ENCODE measurements around the gene MCRIP2. TPM values are rescaled to one million over a fixed set of nuclear protein-coding genes. Genes with fewer than 3 reads are reported as not detected.
A peak's percentile ranks its signal among the peaks of the same experiment; 100 is the strongest.

Gene MCRIP2
- total and polyA plus RNA-seq, 9 of the 15 experiments (the other 6 are each of a cell fraction or from before 2014, with no cell fraction given): 0.80 to 120 (median 35.2) TPM

DNA sequence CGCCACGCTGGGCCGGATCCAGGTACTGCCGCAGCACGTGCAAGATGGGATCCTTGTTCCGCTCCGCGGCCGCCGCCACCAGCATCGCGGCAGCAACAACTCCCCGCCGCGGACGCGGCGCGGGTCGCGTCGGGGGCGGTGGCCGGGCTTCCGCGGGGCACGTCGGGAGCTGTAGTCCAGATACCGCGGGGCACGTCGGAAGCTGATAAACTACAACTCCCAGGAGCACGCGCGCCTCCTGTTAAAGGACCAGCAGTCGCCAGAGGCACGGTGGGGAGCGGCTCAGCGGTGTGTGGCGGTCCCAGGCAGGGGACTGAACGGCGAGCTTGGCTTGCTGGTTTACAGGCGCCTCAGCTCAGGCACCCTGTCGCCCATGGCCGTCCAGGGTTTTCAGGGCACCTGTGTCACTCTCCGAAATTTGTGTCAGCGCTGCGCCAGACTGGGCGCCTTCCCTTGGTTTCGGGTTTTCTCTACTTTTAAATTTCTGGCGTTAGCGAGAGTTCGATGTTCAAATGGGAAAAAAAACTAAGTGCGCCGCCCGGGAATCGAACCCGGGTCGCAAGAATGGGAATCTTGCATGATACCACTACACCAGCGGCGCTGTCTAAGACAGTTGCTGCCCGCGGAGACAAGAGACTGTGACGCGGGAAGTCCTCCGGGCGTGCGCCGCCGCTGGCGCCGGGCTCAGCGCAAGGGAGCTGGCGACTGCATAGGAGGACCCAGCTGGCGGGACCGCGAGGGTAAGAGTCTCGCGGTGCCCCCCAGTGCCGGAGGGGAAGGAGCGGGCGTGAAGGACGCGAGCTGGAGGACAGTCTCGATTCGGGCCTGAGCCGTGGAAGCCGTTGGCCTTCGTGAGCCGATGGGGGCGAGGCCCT is 5.2 kb upstream of the MCRIP2 start, which contains the start of gene METTL26 (continued):
- TF ChIP-seq FOXJ2 (tag; IDR thresholded peaks at IDR 0.05): peak; percentile 67; the same call in 1 of the 2 replicates

DNA sequence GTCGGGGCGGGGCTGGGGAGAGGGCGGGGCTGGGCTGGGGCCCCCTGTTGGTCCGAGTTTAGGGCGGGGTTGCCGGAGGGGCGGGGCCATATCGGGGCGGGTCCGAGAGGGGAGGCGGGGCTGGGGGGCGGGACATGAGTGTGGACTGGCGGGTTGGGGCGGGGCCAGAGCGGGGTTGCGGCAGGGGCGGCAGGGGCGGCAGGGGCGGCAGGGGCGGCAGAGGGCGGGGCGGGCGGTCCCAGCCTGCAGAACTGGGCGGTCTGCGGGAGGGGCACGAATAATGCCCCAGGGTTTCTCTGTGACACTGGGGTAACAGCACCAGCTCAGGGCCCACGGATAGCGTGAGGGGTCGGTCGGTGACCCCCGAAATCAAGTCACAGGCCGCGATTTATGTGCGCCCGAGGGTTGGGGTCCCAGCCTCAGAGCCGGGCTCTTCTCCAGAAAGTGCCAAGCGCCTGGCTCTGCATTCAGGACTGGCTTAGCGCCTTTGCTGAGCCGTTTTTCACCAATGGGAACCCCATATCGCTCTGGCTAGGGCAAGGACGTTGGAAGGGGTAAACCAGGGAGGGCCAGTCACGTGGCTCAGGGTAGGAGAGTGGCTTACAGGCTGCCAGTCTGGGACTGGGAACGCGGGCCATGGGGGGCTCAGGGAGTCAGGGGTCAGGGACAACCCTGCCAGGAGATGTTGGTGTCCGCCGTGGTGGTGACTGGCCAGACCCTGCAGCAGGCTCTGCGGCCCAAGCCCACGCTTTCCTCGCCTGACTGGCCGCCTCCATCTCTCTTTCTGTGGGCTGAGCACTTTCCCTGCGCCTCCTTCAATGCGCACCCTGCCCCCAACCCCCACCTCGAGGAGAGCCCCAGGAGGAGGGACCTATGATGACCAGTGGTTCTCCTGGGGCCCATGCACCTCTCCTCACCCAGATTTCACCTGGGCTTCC is 4.3 kb upstream of the MCRIP2 start:
- Histone ChIP-seq H3K4me3 (peak overlapping the region; percentile 87), H3K9me3 (replicated peaks; ENCODE audit: control insufficient read depth, insufficient read depth, low read depth, low read length) (no peaks in the 10 kb centered on the region), H3K9ac (ENCODE audit: insufficient read depth in 1 of 2, low read depth in 2 of 2, low read length in 2 of 2) (peak overlapping the region; percentile 87 to 99), H3K4me1 (replicated peaks in 1 of 2; ENCODE audit: control insufficient read depth in 2 of 2, insufficient read depth in 2 of 2, low read length in 2 of 2) (peaks cover 14 to 87% of the 10 kb centered on the region in 2 experiments; a peak in 4 of 5 replicates), H3K27ac (ENCODE audit: extremely low read depth, low read depth, low read length) (peak overlapping the region; percentile 93), H3K4me2 (ENCODE audit: insufficient read depth, low read length) (peak overlapping the region; percentile 92), H3K9me1 (ENCODE audit: control insufficient read depth, insufficient read depth, low read length) (no peaks in the 10 kb centered on the region), H3K27me3 (ENCODE audit: control insufficient read depth in 2 of 2, insufficient read depth in 2 of 2, low read length in 2 of 2) (no peaks in the 10 kb centered on the region), H4K20me1 (replicated peaks; ENCODE audit: control insufficient read depth, insufficient read depth, low read length) (no peaks in the 10 kb centered on the region), H3K36me3 (ENCODE audit: control insufficient read depth, insufficient read depth, low read length) (peaks cover 25% of the 10 kb centered on the region; the same call in 1 of the 3 replicates), H3K79me2 (ENCODE audit: control insufficient read depth, insufficient read depth, low read length) (peaks cover 38% of the 10 kb centered on the region), H2AFZ (ENCODE audit: low read depth, low read length) (peak overlapping the region; percentile 97)
- FAIRE-seq (peak; percentile 80), ATAC-seq (peak; percentile 58; the same call in 2 of the 3 replicates), DNase-seq (ENCODE audit: extremely low read depth in 1 of 4, low spot score in 3 of 4) (peak; percentile 89 to 100 (median 97))
- intact Hi-C loops (cut with micrococcal nuclease): loop anchor here (2.0 to 5.0 kb wide), 2 partner anchors 15 to 40 kb away; partner anchors contain the start of gene RHBDL1
- in situ Hi-C loops (cut with MboI): no loop called here
- WGBS (ENCODE audit: insufficient coverage, low coverage, missing lambda C conversion rate): 15% methylated on average over 28 of the region's 53 CpGs
- no TSS peak for BruUV-seq (replicated peaks)
- ChIA-PET POLR2A (interaction anchor here (0.7 to 2.2 kb wide), 5 partner anchors 13 to 634 kb away, joined by 3 to 8 read pairs (median 5); no protein-coding TSS in a partner anchor), CTCF (ENCODE audit: low intra/inter-chr PET ratio) (no interaction called here)
- TF ChIP-seq, protein P1, sequence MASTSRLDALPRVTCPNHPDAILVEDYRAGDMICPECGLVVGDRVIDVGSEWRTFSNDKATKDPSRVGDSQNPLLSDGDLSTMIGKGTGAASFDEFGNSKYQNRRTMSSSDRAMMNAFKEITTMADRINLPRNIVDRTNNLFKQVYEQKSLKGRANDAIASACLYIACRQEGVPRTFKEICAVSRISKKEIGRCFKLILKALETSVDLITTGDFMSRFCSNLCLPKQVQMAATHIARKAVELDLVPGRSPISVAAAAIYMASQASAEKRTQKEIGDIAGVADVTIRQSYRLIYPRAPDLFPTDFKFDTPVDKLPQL (IDR thresholded peaks at IDR 0.05; ENCODE audit: extremely low read depth, insufficient read length): no peak
- TF ChIP-seq, protein P2, sequence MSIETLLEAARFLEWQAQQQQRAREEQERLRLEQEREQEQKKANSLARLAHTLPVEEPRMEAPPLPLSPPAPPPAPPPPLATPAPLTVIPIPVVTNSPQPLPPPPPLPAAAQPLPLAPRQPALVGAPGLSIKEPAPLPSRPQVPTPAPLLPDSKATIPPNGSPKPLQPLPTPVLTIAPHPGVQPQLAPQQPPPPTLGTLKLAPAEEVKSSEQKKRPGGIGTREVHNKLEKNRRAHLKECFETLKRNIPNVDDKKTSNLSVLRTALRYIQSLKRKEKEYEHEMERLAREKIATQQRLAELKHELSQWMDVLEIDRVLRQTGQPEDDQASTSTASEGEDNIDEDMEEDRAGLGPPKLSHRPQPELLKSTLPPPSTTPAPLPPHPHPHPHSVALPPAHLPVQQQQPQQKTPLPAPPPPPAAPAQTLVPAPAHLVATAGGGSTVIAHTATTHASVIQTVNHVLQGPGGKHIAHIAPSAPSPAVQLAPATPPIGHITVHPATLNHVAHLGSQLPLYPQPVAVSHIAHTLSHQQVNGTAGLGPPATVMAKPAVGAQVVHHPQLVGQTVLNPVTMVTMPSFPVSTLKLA (conservative IDR thresholded peaks at IDR 0.05): peak in 1 of 2 experiments; percentile 28; a peak in 1 of 4 replicates
- 0 out of 2 replicates have a peak, but pooled peaks have one; percentile 1 for TF ChIP-seq CBX1 (IDR thresholded peaks at IDR 0.05; ENCODE audit: low read depth)
- TF ChIP-seq, protein P3, sequence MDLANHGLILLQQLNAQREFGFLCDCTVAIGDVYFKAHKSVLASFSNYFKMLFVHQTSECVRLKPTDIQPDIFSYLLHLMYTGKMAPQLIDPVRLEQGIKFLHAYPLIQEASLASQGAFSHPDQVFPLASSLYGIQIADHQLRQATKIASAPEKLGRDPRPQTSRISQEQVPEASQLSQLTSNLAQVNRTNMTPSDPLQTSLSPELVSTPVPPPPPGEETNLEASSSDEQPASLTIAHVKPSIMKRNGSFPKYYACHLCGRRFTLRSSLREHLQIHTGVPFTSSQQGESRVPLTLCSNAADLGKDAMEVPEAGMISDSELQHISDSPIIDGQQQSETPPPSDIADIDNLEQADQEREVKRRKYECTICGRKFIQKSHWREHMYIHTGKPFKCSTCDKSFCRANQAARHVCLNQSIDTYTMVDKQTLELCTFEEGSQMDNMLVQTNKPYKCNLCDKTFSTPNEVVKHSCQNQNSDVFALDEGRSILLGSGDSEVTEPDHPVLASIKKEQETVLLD (IDR thresholded peaks at IDR 0.05): 0 out of 2 replicates have a peak, but pooled peaks have one; percentile 33
- no peak for TF ChIP-seq ZNF146 (CRISPR knock-in tag; IDR thresholded peaks at IDR 0.05; ENCODE audit: unreplicated experiment)
- TF ChIP-seq, protein P4, sequence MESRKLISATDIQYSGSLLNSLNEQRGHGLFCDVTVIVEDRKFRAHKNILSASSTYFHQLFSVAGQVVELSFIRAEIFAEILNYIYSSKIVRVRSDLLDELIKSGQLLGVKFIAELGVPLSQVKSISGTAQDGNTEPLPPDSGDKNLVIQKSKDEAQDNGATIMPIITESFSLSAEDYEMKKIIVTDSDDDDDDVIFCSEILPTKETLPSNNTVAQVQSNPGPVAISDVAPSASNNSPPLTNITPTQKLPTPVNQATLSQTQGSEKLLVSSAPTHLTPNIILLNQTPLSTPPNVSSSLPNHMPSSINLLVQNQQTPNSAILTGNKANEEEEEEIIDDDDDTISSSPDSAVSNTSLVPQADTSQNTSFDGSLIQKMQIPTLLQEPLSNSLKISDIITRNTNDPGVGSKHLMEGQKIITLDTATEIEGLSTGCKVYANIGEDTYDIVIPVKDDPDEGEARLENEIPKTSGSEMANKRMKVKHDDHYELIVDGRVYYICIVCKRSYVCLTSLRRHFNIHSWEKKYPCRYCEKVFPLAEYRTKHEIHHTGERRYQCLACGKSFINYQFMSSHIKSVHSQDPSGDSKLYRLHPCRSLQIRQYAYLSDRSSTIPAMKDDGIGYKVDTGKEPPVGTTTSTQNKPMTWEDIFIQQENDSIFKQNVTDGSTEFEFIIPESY (CRISPR knock-in tag; IDR thresholded peaks at IDR 0.05): peak; percentile 39; the same call in 1 of the 2 replicates
- TF ChIP-seq, protein P5, sequence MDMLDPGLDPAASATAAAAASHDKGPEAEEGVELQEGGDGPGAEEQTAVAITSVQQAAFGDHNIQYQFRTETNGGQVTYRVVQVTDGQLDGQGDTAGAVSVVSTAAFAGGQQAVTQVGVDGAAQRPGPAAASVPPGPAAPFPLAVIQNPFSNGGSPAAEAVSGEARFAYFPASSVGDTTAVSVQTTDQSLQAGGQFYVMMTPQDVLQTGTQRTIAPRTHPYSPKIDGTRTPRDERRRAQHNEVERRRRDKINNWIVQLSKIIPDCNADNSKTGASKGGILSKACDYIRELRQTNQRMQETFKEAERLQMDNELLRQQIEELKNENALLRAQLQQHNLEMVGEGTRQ (CRISPR knock-in tag; IDR thresholded peaks at IDR 0.05): peak; percentile 77
